Esophagus muscularis mucosa (tissue), 4 donors: ENCODE results near the gene LUC7L3. TPM values are rescaled to one million over a fixed set of nuclear protein-coding genes. Genes with fewer than 3 reads are reported as not detected.

ENCODE experiments used
- DNase-seq: peaks from one replicate; pipeline ENCODE4 v3.0.0-alpha.2; 2017; ENCODE audit errors: extremely low spot score
- H3K27ac ChIP-seq, 4 donors: fragments of 200-600 bp; sonication (generic); replicated peaks in 1 of 4; 1 replicate in 3 of 4; 2 replicates in 1 of 4; pipeline ENCODE4 v1.5.1; 2016 to 2019; ENCODE audit warnings: mild to moderate bottlenecking in 1 of 4
- H3K27me3 ChIP-seq, 4 donors: fragments of 200-600 bp; sonication (generic); one replicate each; pipeline versions ENCODE4 v1.5.1 to v1.6.0; 2016 to 2019
- H3K36me3 ChIP-seq, 4 donors: fragments of 200-600 bp; sonication (generic); one replicate each; pipeline ENCODE4 v1.5.1; 2016 to 2019
- H3K4me1 ChIP-seq, 4 donors: fragments of 200-600 bp; sonication (generic); one replicate each; pipeline ENCODE4 v1.5.1; 2016 to 2019
- H3K4me3 ChIP-seq, 4 donors: fragments of 200-600 bp; sonication (generic); 1 replicate in 2 of 4; 2 replicates in 2 of 4; pipeline ENCODE4 v1.5.1; 2016 to 2019; ENCODE audit warnings: mild to moderate bottlenecking in 4 of 4, moderate library complexity in 1 of 4
- H3K9me3 ChIP-seq, 4 donors: fragments of 200-600 bp; sonication (generic); 1 replicate in 3 of 4; 2 replicates in 1 of 4; pipeline ENCODE4 v1.5.1; 2016 to 2019
- CTCF ChIP-seq, 3 experiments: fragments of 200-600 bp in 2 of 3; fragments of 450-650 bp in 1 of 3; sonication (generic) in 2 of 3; IDR thresholded peaks; one replicate each; pipeline ENCODE4 v1.5.1; 2017 to 2019; ENCODE audit warnings: antibody characterized with exemption in 3 of 3, mild to moderate bottlenecking in 2 of 3, moderate library complexity in 1 of 3
- EP300 ChIP-seq: sonication (generic); formaldehyde crosslinking; IDR thresholded peaks from one replicate; pipeline ENCODE4 v1.6.1; 2017; ENCODE audit warnings: antibody characterized with exemption
- POLR2A ChIP-seq: fragments of 450-650 bp; IDR thresholded peaks from one replicate; pipeline ENCODE4 v1.6.1; 2017; ENCODE audit warnings: antibody characterized with exemption, moderate library complexity, mild to moderate bottlenecking, low read depth
- POLR2AphosphoS5 ChIP-seq, 2 donors: sonication (generic); formaldehyde crosslinking; IDR thresholded peaks; one replicate each; pipeline ENCODE4 v1.6.1; 2017; ENCODE audit warnings: antibody characterized with exemption in 2 of 2
- WGBS: methylation state at CpG from one replicate; pipeline ENCODE4 v1.1.5; 2018; 5-methylcytosine and 5-hydroxymethylcytosine counted together
- intact Hi-C: fragments of 100-400 bp; cut with DNase I; formaldehyde crosslinking; loops from one replicate; pipeline ENCODE4 v1.15.1; 2023
- total RNA-seq, 4 donors: library from RNA; depleted of rRNA; stranded (reverse); fragments of >200 nt; gene quantifications; one replicate each; pipeline versions ENCODE4 v1.1.0 to v1.2.1, GENCODE V29; 2016

Gene LUC7L3
- total RNA-seq, 4 donors from 2014 or later: 28.8 to 65.6 (median 38.9) TPM

- no peaks in the 10 kb centered on the region for H3K27me3 ChIP-seq
- no peak for DNase-seq
- no peaks in the 10 kb centered on the region for H3K9me3 ChIP-seq
- no peak overlapping the region for H3K27ac ChIP-seq
- 58% methylated on average over 2 of the region's 2 CpGs for WGBS
- intact Hi-C loops: no loop called here
- TF ChIP-seq CTCF (IDR thresholded peaks at IDR 0.05) (no peak), POLR2A (no peak), EP300 (no peak), POLR2AphosphoS5 (IDR thresholded peaks at IDR 0.05) (no peak)
- H3K36me3 ChIP-seq: peaks cover 30 to 68% (median 49%) of the 10 kb centered on the region in 4 donors
- peaks cover 0 to 7% (median 2%) of the 10 kb centered on the region in 4 donors for H3K4me1 ChIP-seq
- H3K4me3 ChIP-seq: no peak overlapping the region
Observed at GRCh38 chr17:50754521-50754920, 35.1 kb downstream of the LUC7L3 start.

GRCh38 chr17:50758524-50758923 is 39.1 kb downstream of the LUC7L3 start:
- no peak for TF ChIP-seq POLR2AphosphoS5 (IDR thresholded peaks at IDR 0.05)
- TF ChIP-seq EP300: no peak
- no peak for TF ChIP-seq CTCF (IDR thresholded peaks at IDR 0.05)
- no peak for TF ChIP-seq POLR2A
- no peak for DNase-seq
- Histone ChIP-seq H3K9me3 (no peaks in the 10 kb centered on the region), H3K27me3 (no peaks in the 10 kb centered on the region), H3K27ac (no peak overlapping the region), H3K36me3 (peaks cover 0 to 28% (median 16%) of the 10 kb centered on the region in 4 donors), H3K4me3 (no peak overlapping the region), H3K4me1 (peaks cover 2 to 19% (median 10%) of the 10 kb centered on the region in 4 donors)
- WGBS: 70% methylated on average over 5 of the region's 5 CpGs
- intact Hi-C loops: no loop called here

DNA sequence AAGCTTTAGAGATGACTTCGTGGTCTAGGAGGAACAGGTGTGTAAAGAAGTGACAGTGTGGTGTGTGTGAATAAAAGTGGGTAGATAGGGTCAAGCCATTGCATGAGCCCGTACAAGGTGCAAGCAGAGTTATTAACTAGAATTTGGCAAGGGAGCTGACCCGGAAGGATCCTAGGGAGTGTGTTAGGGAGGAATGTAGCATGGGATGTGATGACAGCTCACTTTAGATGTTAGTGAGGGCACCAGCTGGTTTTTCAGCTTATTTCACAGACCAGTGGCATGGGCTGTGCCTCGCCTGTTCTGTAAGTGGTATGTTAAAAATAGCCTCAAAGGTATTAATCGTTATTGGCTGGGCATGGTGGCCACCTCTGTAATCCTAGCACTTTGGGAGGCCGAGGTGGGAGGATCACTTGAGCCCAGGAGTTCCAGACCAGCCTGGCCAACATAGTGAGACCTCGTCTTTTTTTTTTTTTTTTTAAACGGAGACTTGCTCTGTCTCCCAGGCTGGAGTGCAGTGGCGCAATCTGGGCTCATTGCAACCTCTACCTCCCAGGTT is 39.7 kb downstream of the LUC7L3 start:
- Histone ChIP-seq H3K36me3 (peaks cover 0 to 23% (median 11%) of the 10 kb centered on the region in 4 donors), H3K4me1 (peaks cover 7 to 24% (median 15%) of the 10 kb centered on the region in 4 donors), H3K9me3 (no peaks in the 10 kb centered on the region), H3K4me3 (no peak overlapping the region), H3K27me3 (no peaks in the 10 kb centered on the region), H3K27ac (no peak overlapping the region)
- DNase-seq: peak; percentile 62
- TF ChIP-seq POLR2AphosphoS5 (IDR thresholded peaks at IDR 0.05): peak in 1 of 2 donors; percentile 17
- no peak for TF ChIP-seq POLR2A
- WGBS: 74% methylated on average over 9 of the region's 9 CpGs
- intact Hi-C loops: no loop called here

GRCh38 chr17:50762177-50762576 is 42.8 kb downstream of the LUC7L3 start:
- intact Hi-C loops: no loop called here
- H3K27ac ChIP-seq: no peak overlapping the region
- 89% methylated on average over 2 of the region's 2 CpGs for WGBS
- no peaks in the 10 kb centered on the region for H3K27me3 ChIP-seq
- H3K9me3 ChIP-seq: no peaks in the 10 kb centered on the region
- peaks cover 22 to 38% (median 34%) of the 10 kb centered on the region in 4 donors for H3K4me1 ChIP-seq
- no peak for TF ChIP-seq EP300
- no peak for TF ChIP-seq POLR2AphosphoS5 (IDR thresholded peaks at IDR 0.05)
- no peak for TF ChIP-seq CTCF (IDR thresholded peaks at IDR 0.05)
- no peak for TF ChIP-seq POLR2A
- no peak overlapping the region for H3K4me3 ChIP-seq
- no peaks in the 10 kb centered on the region for H3K36me3 ChIP-seq
- DNase-seq: peak; percentile 39

DNA sequence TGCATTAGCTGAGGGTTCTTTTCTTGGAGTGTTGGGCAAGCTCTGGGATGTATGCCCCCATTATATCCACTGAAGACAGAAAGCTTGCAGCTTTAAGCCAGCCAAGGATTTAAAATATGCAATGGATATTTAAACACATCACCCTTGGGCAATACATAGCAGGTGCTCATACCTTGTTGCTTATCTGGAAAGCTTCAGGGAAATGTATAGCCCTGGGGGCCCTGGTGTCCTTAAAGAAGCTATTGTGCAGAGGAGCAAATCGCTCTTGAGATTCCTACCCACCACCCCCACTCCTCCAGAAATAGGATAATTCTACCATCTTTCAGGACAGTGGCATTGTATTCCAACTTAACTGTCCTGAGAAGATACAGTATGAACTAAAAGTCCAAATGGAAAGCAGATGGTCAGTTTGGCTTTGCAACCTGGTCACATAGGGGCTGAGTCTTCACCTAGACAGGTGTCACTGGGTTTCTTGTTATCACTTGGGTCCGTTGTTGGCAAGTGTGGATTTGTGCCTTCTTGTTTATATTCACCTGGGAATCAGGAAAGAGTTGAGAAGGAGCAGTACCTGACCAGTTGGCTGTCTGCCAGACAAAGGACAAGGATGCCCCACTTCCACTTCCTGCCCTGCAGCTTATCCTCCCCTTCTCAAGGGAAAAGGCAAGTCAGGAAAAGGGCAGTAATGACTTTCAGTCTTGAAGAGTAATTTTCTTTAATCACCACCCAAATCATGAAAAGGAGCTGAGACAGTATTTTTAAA is 44.5 kb downstream of the LUC7L3 start:
- Histone ChIP-seq H3K9me3 (no peaks in the 10 kb centered on the region), H3K36me3 (no peaks in the 10 kb centered on the region), H3K4me1 (peaks cover 22 to 38% (median 34%) of the 10 kb centered on the region in 4 donors), H3K27me3 (no peaks in the 10 kb centered on the region), H3K27ac (peak overlapping the region in 3 of 4 donors; percentile 8 to 35 (median 21)), H3K4me3 (peak overlapping the region in 2 of 4 donors; percentile 41 to 47)
- WGBS: 68% methylated on average over 2 of the region's 2 CpGs
- peak; percentile 34 for DNase-seq
- no peak for TF ChIP-seq CTCF (IDR thresholded peaks at IDR 0.05)
- no peak for TF ChIP-seq POLR2AphosphoS5 (IDR thresholded peaks at IDR 0.05)
- TF ChIP-seq EP300: no peak
- TF ChIP-seq POLR2A: no peak
- intact Hi-C loops: no loop called here
